WTC11 (cell line): ENCODE results near the gene USP21. TPM values are rescaled to one million over a fixed set of nuclear protein-coding genes. Genes with fewer than 3 reads are reported as not detected.

Experiments used
- ATAC-seq: fragments of 200-7000 bp; cut with Tn5 transposase; 2 replicates; pipeline ENCODE4 v1.10.0; 2021; ENCODE audit warnings: mild to moderate bottlenecking, moderate library complexity
- CTCF ChIA-PET: fragments of 300-600 bp; sonication (Branson Sonifier 250); formaldehyde crosslinking; loops from one replicate; lab custom pipeline; 2021; ENCODE audit warnings: antibody characterized with exemption; lab: Charles Lee
- POLR2A ChIA-PET: fragments of 350-600 bp; sonication (Branson Sonifier 250); formaldehyde crosslinking; loops from one replicate; lab custom pipeline; 2021; ENCODE audit warnings: antibody characterized with exemption; lab: Charles Lee
- DNase-seq: peaks from one replicate; pipeline ENCODE4 v3.0.0; 2021; ENCODE audit warnings: low spot score
- H3K27ac Mint-ChIP-seq: 2 replicates; pipeline ENCODE4 v1.8.0; 2021; ENCODE audit warnings: mixed read lengths
- H3K27me3 Mint-ChIP-seq: 2 replicates; pipeline ENCODE4 v1.8.0; 2021; ENCODE audit warnings: low read depth, mild to moderate bottlenecking, moderate library complexity, mixed read lengths
- H3K36me3 Mint-ChIP-seq: 2 replicates; pipeline ENCODE4 v1.8.0; 2021; ENCODE audit warnings: mixed read lengths
- H3K4me1 Mint-ChIP-seq: 2 replicates; pipeline ENCODE4 v1.8.0; 2022; ENCODE audit warnings: mixed read lengths
- H3K4me3 Mint-ChIP-seq: 2 replicates; pipeline ENCODE4 v1.8.0; 2021; ENCODE audit warnings: mild to moderate bottlenecking, moderate library complexity, mixed read lengths
- H3K9me3 Mint-ChIP-seq: 2 replicates; pipeline ENCODE4 v1.8.0; 2021; ENCODE audit warnings: mixed read lengths
- CDX4 ChIP-seq: fragments of 250-450 bp; sonication (Bioruptor Pico); IDR thresholded peaks from 2 replicates; pipeline ENCODE4 v1.9.0; 2021; ENCODE audit warnings: moderate library complexity, mild to moderate bottlenecking, inconsistent platforms, borderline replicate concordance
- ELF4 ChIP-seq: sonication (generic); formaldehyde crosslinking; IDR thresholded peaks from 2 replicates; pipeline ENCODE4 v1.8.1; 2022; ENCODE audit warnings: low read depth, mild to moderate bottlenecking, moderate library complexity, missing genetic modification reagents
- EMX1 ChIP-seq: fragments of 250-450 bp; sonication (Bioruptor Pico); IDR thresholded peaks from 2 replicates; pipeline ENCODE4 v1.8.0; 2021; ENCODE audit warnings: mild to moderate bottlenecking
- ETV6 ChIP-seq: sonication (generic); formaldehyde crosslinking; IDR thresholded peaks from 2 replicates; pipeline ENCODE4 v1.8.1; 2022; ENCODE audit warnings: mild to moderate bottlenecking, missing genetic modification reagents
- FOXJ3 ChIP-seq: sonication (generic); formaldehyde crosslinking; IDR thresholded peaks from 2 replicates; pipeline ENCODE4 v1.9.0; 2021; ENCODE audit warnings: missing genetic modification reagents, mild to moderate bottlenecking, borderline replicate concordance
- FOXK1 ChIP-seq: sonication (generic); formaldehyde crosslinking; IDR thresholded peaks from 2 replicates; pipeline ENCODE4 v1.8.0; 2022; ENCODE audit warnings: mild to moderate bottlenecking, moderate library complexity, missing genetic modification reagents
- MAX ChIP-seq: sonication (generic); formaldehyde crosslinking; IDR thresholded peaks from 2 replicates; pipeline ENCODE4 v1.8.0; 2022; ENCODE audit warnings: mild to moderate bottlenecking, missing genetic modification reagents
- NFATC4 ChIP-seq: fragments of 250-450 bp; sonication (Bioruptor Pico); IDR thresholded peaks from 2 replicates; pipeline ENCODE4 v1.9.0; 2021; ENCODE audit warnings: mild to moderate bottlenecking
- OVOL2 ChIP-seq: fragments of 250-450 bp; sonication (Bioruptor Pico); IDR thresholded peaks from 2 replicates; pipeline ENCODE4 v1.9.0; 2021; ENCODE audit warnings: mild to moderate bottlenecking, borderline replicate concordance
- RELA ChIP-seq: sonication (generic); formaldehyde crosslinking; IDR thresholded peaks from 2 replicates; pipeline ENCODE4 v1.8.1; 2022; ENCODE audit warnings: missing genetic modification reagents, mild to moderate bottlenecking, borderline replicate concordance
- ZMAT4 ChIP-seq: fragments of 250-450 bp; sonication (Bioruptor Pico); IDR thresholded peaks from 2 replicates; pipeline ENCODE4 v1.9.0; 2021; ENCODE audit warnings: mild to moderate bottlenecking
- ZNF512 ChIP-seq: sonication (generic); formaldehyde crosslinking; IDR thresholded peaks from 2 replicates; pipeline ENCODE4 v1.8.1; 2022; ENCODE audit warnings: missing genetic modification reagents, borderline replicate concordance
- ZNF532 ChIP-seq: fragments of 250-450 bp; sonication (Bioruptor Pico); IDR thresholded peaks from 2 replicates; pipeline ENCODE4 v1.9.0; 2021; ENCODE audit warnings: mild to moderate bottlenecking, borderline replicate concordance
- total RNA-seq: library from RNA; stranded (reverse); gene quantifications from 3 replicates; pipeline ENCODE4 v1.2.3, GENCODE V29; 2021
- TF ChIP-seq, protein P1 (sequence below): fragments of 200-600 bp; IDR thresholded peaks from 2 replicates; pipeline ENCODE4 v1.8.0; 2022; ENCODE audit warnings: antibody characterized with exemption

The USP21 gene
- total RNA-seq, 1 experiment from 2014 or later = 30.8 TPM

GRCh38 chr1:161139766-161140165 lies 19.5 kb upstream of the USP21 start:
- no peaks in the 10 kb centered on the region for H3K27me3 Mint-ChIP-seq
- H3K27ac Mint-ChIP-seq = no peak overlapping the region
- H3K4me3 Mint-ChIP-seq = no peak overlapping the region
- ATAC-seq (peak; percentile 59; the same call in 1 of the 2 replicates), DNase-seq (peak; percentile 30)
- H3K9me3 Mint-ChIP-seq = no peaks in the 10 kb centered on the region
- peaks cover 4% of the 10 kb centered on the region; the same call in 1 of the 2 replicates for H3K36me3 Mint-ChIP-seq
- TF ChIP-seq ELF4 (CRISPR knock-in tag) (no peak), NFATC4 (CRISPR knock-in tag) (no peak), EMX1 (CRISPR knock-in tag) (no peak)
- TF ChIP-seq, protein P1, sequence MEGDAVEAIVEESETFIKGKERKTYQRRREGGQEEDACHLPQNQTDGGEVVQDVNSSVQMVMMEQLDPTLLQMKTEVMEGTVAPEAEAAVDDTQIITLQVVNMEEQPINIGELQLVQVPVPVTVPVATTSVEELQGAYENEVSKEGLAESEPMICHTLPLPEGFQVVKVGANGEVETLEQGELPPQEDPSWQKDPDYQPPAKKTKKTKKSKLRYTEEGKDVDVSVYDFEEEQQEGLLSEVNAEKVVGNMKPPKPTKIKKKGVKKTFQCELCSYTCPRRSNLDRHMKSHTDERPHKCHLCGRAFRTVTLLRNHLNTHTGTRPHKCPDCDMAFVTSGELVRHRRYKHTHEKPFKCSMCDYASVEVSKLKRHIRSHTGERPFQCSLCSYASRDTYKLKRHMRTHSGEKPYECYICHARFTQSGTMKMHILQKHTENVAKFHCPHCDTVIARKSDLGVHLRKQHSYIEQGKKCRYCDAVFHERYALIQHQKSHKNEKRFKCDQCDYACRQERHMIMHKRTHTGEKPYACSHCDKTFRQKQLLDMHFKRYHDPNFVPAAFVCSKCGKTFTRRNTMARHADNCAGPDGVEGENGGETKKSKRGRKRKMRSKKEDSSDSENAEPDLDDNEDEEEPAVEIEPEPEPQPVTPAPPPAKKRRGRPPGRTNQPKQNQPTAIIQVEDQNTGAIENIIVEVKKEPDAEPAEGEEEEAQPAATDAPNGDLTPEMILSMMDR = 0 out of 2 replicates have a peak, but pooled peaks have one; percentile 26
- POLR2A ChIA-PET = no interaction called here
- CTCF ChIA-PET = interaction anchor here (0.7 to 2.7 kb wide), 4 partner anchors 28 to 255 kb away, joined by 4 to 17 read pairs (median 8); partner anchors contain the start of genes ITLN1 and KLHDC9
- peaks cover 8% of the 10 kb centered on the region for H3K4me1 Mint-ChIP-seq

DNA sequence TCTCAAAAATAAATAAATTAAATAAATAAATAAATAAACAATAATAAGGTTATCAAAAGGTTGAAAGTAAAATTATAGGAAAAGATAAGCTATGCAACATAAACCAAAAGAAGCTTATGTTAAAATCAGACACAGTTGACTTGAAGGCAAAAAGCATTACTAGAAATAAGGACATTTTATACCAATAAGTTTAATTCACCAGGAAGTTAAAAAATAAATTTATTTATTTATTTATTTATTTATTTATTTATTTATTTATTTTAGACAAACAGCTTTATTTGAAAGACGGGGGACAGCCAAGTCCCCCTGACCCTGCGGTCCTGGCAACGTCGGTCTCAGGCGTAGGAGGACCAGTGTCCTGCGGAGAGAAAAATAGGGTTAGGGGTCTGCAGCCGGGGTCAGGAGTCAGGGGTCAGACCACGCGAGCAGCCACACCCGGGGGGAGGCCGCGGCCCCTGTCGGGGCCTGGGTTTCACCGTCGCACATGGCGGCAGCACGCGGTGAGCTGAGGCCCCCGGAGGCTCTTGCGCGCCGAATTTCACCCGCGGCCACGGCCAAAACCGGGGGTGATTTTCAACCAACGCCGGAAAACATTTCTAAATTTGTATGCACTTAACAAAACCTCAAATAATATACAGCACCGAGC lies 18.4 kb upstream of the USP21 start:
- TF ChIP-seq ZMAT4 (CRISPR knock-in tag) = no peak
- TF ChIP-seq OVOL2 (CRISPR knock-in tag) = no peak
- TF ChIP-seq, all 79 proteins: peak for 0
- no peaks in the 10 kb centered on the region for H3K9me3 Mint-ChIP-seq
- DNase-seq (no peak), ATAC-seq (no peak)
- no peaks in the 10 kb centered on the region for H3K27me3 Mint-ChIP-seq
- peaks cover 8% of the 10 kb centered on the region for H3K4me1 Mint-ChIP-seq
- no peak overlapping the region for H3K27ac Mint-ChIP-seq
- POLR2A ChIA-PET = no interaction called here
- H3K4me3 Mint-ChIP-seq = no peak overlapping the region
- CTCF ChIA-PET = interaction anchor here (1.0 to 2.7 kb wide), 6 partner anchors 8 to 150 kb away, joined by 3 to 17 read pairs (median 4); partner anchors contain the start of genes DEDD and KLHDC9
- H3K36me3 Mint-ChIP-seq = no peaks in the 10 kb centered on the region

GRCh38 chr1:161145832-161146231 lies 13.5 kb upstream of the USP21 start:
- Mint-ChIP-seq H3K27me3 (no peaks in the 10 kb centered on the region), H3K4me1 (no peaks in the 10 kb centered on the region), H3K27ac (no peak overlapping the region), H3K9me3 (no peaks in the 10 kb centered on the region), H3K36me3 (no peaks in the 10 kb centered on the region)
- ChIA-PET POLR2A (no interaction called here), CTCF (interaction anchor here (1.4 kb wide), 1 partner anchor 191 kb away, joined by 3 read pairs; the partner anchor contains the start of gene ITLN2)
- no peak for DNase-seq
- TF ChIP-seq ZNF512 (CRISPR knock-in tag) (no peak), CDX4 (no peak), ZNF532 (CRISPR knock-in tag) (no peak), ZMAT4 (CRISPR knock-in tag) (no peak), FOXJ3 (CRISPR knock-in tag) (no peak), MAX (CRISPR knock-in tag) (no peak), ETV6 (CRISPR knock-in tag) (no peak), FOXK1 (CRISPR knock-in tag) (no peak), RELA (CRISPR knock-in tag) (no peak)
- TF ChIP-seq, all 79 proteins: peak for 0
- ATAC-seq = no peak
- no peak overlapping the region for H3K4me3 Mint-ChIP-seq
